UCSD-AML1 (cell line): ENCODE measurements around the gene SYK.
"Not testable (repeated sequence)": the region's sequence is repeated elsewhere in the genome, so short reads cannot be mapped to it uniquely, and the experiment has no call there.

Source experiments
- DNase-seq: peaks from one replicate; lab custom pipeline; 2025; ENCODE audit not compliant: unreplicated experiment; lab: John Stamatoyannopoulos, UW

Gene SYK

DNA sequence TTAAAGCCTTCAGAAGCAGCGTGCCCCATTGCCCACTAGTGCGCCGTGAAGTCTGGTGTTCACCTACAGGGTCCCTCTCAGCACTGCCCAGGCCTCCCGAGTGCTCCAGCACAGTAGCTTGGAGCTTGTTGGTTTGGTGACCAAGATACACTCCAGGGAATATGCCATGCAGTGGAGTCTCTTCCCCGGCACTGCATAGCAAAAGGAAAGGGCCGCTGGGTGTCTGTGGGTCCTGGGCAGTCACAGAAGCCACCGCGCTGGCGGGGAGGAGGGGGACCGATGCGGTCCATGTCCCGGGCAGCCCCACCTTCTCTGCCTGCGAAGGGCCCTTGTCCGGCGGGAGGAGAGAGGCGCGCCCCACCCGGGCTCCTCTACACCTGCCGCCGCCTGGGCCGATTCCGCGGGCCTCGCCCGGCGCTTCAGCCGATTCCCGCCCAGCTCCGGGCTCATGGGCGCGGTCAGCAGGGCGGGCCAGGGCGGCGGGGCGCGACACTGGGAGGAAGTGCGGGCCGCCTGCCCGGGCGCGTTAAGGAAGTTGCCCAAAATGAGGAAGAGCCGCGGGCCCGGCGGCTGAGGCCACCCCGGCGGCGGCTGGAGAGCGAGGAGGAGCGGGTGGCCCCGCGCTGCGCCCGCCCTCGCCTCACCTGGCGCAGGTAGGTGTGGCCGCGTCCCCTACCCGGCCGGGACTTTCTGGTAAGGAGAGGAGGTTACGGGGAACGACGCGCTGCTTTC, at the start of gene SYK:
Gene SYK (plus strand): TSS at position 579 of the 732 bp plus-strand sequence. CDS start 42,080 bp downstream, outside the sequence.
- DNase-seq: peak; percentile 84

DNA sequence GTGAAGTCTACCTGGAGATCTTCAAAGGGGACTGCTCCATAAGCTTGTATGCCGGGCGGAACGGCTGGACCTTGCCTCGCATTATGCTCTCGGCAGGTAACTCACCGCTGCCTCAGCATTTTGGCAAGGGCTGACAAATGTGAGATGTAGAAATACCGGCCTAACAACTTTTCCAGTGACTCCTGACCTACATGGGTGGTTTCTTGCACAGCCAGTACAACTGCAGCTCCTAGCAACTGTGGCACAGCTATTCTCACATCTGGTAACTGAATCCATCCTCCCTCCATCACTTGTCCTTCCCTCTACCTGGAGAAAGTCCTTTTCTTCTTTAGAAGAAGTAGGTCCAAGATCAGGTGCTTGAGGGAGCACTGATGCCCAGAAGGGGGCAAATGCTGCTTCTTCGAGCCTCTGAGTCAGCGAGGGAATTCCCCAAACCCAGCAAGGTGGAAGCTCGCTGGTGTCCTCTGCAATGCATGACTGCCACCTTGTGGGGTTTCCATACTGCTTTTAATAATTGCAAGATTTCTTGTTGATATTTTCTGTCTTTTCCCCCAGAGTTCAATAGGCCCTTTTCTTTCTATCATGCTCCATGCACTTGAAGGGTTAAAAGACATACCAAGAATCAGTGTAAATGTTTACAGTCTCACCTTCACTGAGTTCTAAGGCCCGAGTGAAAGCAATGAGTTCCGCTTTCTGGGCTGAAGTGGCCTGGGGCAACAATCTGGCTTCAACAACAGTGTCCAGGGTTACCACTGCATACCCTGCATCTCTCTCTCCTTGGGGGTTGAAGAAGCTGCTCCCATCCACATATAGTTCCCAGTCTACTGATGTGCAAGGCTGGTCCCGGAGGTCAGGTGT, 45.9 kb upstream of the SYK start:
- DNase-seq: not testable (repeated sequence)

DNA sequence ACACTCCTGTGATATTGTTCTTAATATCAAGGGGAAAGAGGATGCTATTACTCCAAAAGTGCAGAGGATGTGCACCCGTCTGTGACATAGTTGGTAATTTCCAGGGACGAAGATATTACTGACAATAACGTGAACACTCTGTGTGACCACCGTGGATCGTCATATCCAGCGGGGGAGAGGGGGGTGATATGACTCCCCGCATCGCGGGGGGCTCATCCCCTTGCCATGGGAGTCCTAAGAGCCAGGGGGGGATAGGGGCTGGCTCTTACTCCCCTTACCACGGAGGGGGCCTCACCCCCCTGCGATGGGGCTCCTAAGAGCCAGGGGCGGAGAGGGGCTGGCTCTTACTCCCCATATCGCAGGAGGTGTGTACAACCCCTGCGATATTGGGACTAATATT, 41.0 kb upstream of the SYK start:
- not testable (repeated sequence) for DNase-seq

DNA sequence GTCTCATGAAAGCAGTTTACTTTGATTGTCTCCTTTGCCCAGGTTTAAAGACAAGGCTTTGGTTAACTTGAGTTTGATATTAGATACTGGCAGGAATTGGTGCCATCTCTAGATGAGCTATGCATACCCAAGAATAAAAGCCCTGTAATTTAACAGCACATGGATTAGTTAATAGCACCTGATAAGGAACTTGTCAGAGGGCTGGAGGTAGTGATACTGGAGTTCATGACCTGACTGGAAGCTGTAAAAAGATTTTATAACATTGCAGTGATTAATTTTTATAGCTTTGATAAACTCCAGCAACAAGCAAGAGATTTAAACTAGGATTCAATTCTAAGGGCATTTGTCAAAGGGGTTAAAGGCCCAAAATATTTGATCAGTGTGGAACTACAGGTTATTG, 34.9 kb upstream of the SYK start:
- DNase-seq: no peak

DNA sequence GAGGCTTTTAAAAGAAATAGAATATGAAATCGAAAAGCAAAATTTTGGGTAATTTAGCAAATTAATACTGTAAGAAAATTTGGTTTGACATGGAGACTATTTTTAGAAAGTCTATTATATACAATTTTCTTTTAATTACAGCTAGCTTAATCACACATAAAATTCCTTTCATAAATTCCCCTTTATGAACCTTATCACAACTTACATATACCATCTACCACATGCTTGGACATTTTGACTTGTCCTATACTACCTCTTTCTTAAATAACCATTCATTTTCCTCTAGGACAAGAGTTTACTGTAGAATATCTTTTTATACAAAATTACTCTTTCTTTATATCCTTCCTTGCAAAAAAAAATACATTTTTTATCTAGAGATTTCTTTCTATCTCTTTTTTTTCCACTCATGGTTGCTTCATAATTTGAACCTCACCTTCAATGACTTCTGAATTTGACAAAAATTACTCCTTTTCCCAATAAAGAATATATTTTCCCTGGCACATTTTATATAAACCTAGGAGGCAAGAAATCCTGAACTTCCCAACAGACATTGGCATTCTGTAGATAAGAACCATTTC, 34.0 kb upstream of the SYK start:
- DNase-seq: no peak

DNA sequence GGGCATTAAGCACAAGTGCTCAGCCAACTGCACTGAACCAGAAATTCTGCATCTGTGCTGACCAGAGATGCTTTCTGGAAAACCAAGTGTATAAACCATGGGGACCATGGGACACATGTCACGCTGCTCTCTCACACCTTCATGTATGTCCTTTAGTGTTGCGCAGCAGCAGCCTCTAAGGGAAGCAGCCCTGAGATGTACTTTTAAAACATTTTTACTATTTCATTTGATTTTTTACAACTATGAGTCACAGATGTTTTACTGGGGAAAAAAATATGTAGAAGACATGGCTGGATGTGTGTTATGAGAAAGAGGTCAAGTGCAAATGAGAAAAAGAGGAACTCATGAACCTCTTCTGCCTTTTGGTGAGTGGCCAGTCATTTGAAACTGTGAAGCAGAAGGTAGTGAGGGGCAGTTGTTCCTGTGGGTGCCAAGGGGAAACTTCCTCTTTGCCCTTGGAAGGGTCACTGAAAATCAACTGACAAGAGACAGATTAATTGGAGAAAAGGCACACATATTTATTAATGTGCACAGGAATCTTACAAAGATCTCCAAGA, 31.4 kb upstream of the SYK start:
- DNase-seq: no peak

DNA sequence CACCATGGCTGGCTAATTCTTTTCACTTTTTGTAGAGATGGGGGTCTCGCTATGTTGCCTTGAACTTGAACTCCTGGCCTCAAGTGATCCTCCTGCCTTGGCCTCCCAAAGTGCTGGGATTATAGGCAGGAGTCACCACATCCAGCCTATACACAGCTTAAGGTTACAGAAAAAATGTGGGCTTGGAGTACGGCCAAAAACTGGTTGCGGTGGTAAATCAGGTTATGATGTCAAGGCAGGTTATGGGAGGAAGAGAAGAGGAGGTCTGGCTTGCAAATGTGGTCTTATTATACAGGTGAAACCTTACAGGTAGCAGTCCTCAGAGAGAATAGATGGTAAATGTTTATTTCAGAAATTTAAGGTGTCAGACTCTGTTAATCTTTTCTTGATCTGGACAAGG, 30.7 kb upstream of the SYK start:
- DNase-seq: no peak

DNA sequence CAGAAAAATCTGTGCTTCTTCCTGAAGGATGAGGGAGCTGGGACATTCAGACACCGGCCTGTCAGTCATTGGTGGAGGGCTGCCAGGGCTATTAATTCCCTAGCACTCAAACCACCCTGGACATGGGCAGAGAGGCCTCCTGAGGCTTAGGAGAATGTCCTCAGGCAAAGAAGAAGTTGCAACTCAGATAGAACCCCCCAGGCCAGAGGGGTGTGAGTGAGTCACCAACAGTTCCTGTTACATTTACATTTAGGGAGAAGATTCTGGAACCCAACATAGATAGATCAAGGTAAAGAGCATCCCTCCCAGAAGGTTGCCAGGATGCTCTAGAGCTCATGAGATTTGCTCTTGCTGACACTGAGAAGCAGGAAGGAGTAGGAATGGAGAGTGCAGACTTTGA, 29.2 kb upstream of the SYK start:
- DNase-seq: no peak

DNA sequence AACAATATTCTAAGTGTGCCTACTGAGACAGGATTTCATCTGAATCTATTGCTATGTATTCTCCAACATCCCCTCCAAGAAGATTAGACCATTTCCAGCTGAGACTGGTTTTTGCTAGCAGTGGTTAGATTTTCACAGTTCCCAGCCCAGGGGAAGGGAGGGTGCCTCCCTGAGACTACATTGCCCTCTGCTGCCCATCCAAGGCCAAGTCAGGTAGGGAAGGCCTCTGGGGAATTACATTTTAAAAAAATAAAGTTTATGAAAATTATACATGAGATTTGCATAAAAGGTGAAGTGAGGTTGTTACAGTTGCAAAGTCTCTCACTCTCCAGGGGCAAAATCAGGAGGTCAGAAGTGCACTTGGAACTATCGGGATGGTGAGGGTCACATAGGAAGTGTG, 28.0 kb upstream of the SYK start:
- peak; percentile 25 for DNase-seq

DNA sequence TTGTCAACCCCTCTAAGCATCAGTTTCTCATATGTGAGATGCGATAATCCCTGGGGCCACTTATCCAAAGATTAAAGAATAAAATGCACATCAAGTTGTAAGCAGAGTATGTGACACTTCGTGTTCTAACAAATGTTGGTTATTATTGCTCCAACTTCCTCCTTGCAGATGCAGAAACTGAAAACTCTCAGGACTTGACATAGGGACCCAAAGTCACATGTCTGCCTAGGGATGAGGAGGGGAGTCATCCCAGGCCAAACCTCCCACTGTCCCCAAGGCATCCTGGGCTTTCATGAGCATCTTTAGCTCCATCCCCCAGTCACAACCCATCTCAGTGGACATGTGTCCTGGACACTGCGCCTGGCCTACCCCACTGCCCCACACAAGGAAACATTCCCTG, 27.5 kb upstream of the SYK start:
- no peak for DNase-seq

DNA sequence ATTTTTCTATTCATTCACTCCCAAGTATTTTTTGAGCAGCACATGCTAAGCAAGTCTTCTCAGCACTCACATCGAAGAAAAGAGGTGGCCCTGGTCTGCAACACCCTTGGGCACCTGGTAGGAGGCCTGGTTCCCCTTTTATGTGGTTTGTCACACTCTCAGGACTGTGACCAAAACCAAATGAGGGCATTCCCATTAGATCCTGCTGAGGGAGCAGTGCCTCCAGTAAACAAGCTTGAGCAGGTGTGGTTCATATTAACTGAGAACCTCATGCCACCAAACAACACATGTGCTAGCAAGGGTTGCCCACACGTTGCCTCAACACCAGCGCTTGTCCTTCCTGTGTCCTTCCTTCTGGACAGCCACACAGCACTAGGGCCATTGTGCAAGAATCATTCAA, 26.9 kb upstream of the SYK start:
- peak; percentile 44 for DNase-seq

DNA sequence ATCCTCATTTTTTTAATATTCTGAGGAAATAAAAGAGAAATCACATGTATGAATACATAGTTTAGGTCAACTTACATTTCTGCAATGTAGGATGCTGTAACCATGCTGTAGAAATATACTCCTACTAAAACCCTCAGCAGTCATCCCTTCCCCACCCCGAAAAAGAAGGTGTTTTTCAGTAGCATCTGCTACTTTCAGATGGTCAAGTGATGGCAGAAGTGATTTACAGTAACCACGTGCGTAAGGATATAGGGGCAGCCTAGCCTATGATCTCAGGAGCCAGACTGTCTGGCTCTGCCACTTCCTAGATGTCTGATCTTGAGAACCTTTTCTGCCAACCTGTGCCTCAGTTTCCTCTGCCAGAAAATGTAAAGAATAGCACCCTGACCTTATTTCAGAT, 26.0 kb upstream of the SYK start:
- DNase-seq: no peak

DNA sequence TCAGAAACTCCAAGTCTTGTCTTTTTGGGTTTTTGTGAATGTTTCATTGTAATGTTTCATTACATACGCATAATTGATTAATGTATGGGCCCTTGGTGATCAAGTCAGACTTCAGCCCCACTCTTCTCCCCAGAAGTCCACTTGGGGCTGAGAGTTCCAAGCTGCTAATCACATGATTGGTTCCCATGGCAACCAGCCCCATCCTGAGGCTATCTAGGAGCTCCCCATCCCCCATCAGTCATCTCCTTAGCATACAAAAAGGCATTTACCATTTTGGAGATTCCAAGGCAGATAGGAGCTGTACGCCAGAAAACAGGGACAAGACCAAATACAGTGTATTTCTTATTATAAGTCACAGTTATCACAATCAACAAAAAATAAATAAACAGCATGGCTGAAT, 22.9 kb upstream of the SYK start:
- no peak for DNase-seq

DNA sequence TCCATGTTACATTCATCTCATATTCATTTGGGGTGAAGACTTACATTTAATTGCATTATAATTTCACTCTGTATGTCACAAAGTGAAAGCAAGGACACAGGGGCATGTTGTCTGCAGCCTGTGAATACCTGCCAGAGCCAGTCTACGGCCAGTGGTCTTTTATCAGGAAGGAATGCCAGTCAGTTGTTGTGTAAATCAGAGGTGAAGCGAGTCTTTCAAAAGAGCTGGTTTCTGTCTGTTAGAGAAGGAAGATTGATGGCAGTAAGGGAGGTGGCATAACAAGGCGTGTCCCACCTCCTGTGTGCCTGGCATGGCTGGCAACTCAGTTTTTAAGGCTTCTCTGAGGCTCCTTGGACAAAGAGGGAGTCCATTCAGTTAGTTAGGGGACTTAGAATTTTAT, 18.1 kb upstream of the SYK start:
- DNase-seq: no peak

DNA sequence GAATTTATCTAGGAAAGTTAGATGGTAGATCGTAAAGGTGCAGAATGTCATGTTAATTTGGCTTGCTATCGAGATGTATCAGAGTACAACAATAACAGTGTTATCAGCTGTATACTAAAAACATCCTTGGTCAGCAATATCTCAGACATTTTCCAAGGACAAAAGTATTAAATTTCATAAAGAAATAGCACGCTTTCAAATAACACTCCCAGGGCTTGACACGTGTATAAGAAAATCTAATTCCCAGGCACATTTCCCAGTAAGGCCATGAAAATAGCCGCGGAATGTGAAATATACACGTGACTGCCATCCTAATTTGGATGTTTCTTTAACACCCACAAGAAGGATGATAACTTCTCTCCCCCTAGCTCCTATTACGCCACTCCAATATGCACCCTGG, 17.7 kb upstream of the SYK start:
- no peak for DNase-seq

DNA sequence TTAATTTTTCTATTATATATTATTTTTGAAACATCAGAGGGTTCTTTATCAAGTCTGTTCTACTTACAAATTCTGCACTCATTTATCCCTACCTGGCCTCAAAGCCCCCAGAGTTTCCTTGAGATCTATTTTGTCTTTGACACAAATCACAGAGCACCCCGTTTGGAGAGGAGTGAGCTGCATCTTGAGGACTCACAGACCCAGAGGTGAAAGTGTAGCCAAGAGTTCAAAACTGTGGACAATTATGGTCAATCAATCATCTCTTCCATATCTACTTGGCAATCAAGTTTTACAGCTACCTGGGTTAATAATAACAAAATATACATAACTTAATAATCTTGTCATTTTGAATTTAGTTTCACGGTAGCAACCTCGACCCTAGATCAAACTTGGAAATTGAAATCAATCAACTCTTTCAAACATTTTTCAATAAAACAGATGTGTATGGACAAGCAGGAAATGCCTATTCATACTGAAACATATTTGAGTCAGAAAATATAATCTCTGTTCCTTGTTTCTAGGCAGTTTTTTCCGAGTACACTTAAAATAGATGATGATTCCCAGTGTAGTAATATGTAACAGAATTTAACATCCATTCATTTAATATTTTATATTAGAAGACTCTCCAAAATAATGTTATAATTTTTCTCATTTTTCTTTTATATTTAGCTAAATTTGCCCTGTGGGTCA, 13.7 kb upstream of the SYK start:
- no peak for DNase-seq

DNA sequence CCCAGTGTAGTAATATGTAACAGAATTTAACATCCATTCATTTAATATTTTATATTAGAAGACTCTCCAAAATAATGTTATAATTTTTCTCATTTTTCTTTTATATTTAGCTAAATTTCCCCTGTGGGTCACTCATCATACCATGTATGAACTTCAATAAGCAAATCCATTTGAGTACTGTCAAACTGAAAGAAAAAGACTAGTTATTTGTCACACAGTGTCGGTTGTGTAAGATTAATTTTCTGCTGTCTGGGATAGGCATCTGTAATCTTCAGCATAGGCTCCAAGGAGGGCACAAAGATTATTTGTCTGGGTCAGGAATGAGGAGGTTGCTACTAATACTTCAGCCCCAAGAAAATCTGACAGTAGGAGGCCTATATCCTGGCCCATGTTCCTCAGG, 13.1 kb upstream of the SYK start:
- not testable (repeated sequence) for DNase-seq

DNA sequence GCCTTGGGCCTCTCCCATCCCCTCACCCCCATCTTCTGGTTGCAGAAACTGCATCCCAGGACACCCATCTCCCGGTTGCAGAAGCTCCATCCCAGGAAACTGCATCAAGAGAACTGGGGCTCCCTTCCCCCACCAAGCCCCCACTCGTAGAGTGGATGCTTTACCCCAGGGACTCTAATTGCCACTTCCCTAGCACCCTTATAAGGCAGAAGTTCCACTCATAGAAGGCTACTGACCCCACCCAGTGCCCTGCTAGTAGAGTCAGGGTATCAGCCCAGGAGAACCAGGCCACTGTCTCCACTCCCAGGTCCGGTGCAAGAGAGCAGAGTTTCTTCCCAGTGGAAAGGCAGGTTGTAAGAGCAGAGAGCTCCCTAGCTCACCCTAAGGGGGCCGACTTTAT, 12.2 kb upstream of the SYK start:
- no peak for DNase-seq

DNA sequence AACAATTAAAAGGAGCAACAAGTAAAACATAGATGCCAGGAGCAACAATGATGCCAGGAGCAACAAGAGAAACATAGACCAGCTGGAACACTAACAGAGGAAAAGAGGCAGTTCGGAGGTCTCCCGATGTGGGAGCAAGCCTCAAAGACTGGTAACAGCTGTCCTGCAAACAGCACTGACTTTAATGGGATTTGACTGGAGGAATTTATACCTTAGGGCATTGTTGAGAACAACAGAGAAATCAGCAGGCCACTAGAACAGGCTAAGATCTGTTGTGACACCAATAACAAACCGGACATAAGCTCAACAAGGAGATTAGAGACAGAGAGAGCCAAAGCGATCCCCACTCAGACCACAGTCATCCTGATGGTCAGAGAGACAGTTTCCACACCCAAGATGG, 11.8 kb upstream of the SYK start:
- no peak for DNase-seq

DNA sequence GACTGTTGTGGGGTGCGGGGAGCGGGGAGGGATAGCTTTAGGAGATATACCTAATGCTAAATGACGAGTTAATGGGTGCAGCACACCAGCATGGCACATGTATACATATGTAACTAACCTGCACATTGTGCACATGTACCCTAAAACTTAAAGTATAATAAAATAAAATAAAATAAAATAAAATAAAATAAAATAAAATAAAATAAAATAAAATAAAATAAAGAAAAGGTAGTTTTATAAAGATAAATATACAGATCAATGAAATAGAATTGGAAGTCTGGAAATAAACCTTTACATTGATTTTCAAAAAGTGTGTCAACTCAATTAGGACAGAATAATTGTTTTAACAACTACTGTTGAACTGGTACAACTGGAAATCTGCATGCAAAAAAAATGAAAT, 8.6 kb upstream of the SYK start:
- not testable (repeated sequence) for DNase-seq

DNA sequence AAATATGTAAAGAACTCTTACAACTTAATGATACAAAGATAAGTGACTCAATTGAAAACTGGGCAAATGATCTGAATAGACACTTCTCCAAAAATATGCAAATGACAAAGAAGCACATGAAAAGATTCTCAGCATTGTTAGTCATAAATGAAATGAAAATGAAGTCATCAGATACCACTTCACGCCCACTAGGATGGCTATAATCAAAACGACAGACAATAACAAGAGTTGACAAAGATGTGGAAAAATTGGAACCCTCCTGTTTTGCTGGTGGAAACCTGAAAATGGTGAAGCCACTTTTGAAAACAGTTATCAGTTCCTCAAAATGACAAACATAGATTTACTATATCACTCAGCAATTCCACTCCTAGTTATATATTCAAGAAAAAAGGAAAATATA, 7.9 kb upstream of the SYK start:
- no peak for DNase-seq
